ENCODE data around the gene LRP1B.

The LRP1B gene

GRCh38 chr2:141796449-141796848 lies 334.4 kb downstream of the LRP1B start:
- DNase-seq (ENCODE audit: low spot score): no peak
- TF ChIP-seq CTCF (IDR thresholded peaks at IDR 0.05; ENCODE audit: extremely low read depth, missing control alignments): no peak

- no peak for TF ChIP-seq CTCF (IDR thresholded peaks at IDR 0.05; ENCODE audit: extremely low read depth, missing control alignments)
- no peak for DNase-seq (ENCODE audit: low spot score)
Measured at GRCh38 chr2:141791521-141791920, 339.3 kb downstream of the LRP1B start.

- DNase-seq (ENCODE audit: low spot score): no peak
- TF ChIP-seq CTCF (IDR thresholded peaks at IDR 0.05; ENCODE audit: extremely low read depth, missing control alignments): no peak
Measured at GRCh38 chr2:141782574-141782973, 348.2 kb downstream of the LRP1B start.

- DNase-seq (ENCODE audit: low spot score): no peak
- no peak for TF ChIP-seq CTCF (IDR thresholded peaks at IDR 0.05; ENCODE audit: extremely low read depth, missing control alignments)
Measured at GRCh38 chr2:141778315-141778835, 352.4 kb downstream of the LRP1B start.

GRCh38 chr2:141770530-141770929 lies 360.3 kb downstream of the LRP1B start:
- no peak for TF ChIP-seq CTCF (IDR thresholded peaks at IDR 0.05; ENCODE audit: extremely low read depth, missing control alignments)
- DNase-seq (ENCODE audit: low spot score): no peak

GRCh38 chr2:141767691-141768090 lies 363.1 kb downstream of the LRP1B start:
- TF ChIP-seq CTCF (IDR thresholded peaks at IDR 0.05; ENCODE audit: extremely low read depth, missing control alignments): no peak
- DNase-seq (ENCODE audit: low spot score): no peak

- no peak for DNase-seq (ENCODE audit: low spot score)
- no peak for TF ChIP-seq CTCF (IDR thresholded peaks at IDR 0.05; ENCODE audit: extremely low read depth, missing control alignments)
Measured at GRCh38 chr2:141767051-141767450, 363.8 kb downstream of the LRP1B start.

Data from GM20000 (cell line).